HG02938 (cell line): ENCODE results near the gene CKS2.

Experiments used
- ATAC-seq: cut with Tn5 transposase; IDR thresholded peaks from one replicate; pipeline ENCODE4 v1.9.1; 2021; ENCODE audit warnings: mild to moderate bottlenecking, moderate library complexity; ENCODE audit not compliant: unreplicated experiment

Gene CKS2

GRCh38 chr9:89346696-89347095, 35.7 kb downstream of the CKS2 start:
- ATAC-seq = no peak

DNA sequence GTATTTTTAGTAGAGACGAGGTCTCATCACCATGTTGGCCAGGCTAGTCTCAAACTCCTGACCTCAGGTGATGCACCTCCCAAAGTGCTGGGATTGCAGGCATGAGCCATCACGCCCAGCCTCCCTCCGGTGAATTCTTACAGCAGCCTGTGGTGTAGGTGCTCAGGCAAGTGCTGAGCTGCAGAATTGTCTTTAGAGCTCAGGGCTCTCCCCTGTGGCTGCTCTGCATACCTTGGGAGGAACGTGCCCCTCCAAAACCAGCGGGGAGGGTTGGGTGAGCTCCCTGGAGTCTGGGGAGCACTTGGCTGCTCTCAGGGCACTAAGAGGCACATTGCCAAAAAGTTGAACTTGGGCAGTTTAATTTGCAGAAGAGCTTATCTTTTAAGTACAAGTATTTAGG, 36.7 kb downstream of the CKS2 start:
- no peak for ATAC-seq

DNA sequence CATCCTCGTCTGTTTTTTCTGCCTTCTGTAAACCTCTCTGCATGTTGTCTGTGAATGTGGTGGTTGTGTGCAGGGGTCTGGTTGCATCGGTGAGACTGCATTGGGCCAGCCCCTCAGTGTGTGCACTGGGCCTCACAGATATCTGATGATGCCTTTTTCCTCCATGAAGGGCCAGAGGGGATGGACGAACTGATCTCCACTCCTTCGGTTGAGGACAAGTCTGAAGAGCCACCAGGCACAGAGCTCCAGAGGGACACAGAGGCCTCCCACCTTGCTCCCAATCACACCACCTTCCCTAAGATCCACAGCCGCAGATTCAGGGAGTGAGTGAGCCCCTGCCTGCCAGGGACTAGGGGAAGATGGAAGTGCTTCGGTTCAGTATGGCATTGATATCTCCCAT, 38.6 kb downstream of the CKS2 start:
- ATAC-seq = no peak

DNA sequence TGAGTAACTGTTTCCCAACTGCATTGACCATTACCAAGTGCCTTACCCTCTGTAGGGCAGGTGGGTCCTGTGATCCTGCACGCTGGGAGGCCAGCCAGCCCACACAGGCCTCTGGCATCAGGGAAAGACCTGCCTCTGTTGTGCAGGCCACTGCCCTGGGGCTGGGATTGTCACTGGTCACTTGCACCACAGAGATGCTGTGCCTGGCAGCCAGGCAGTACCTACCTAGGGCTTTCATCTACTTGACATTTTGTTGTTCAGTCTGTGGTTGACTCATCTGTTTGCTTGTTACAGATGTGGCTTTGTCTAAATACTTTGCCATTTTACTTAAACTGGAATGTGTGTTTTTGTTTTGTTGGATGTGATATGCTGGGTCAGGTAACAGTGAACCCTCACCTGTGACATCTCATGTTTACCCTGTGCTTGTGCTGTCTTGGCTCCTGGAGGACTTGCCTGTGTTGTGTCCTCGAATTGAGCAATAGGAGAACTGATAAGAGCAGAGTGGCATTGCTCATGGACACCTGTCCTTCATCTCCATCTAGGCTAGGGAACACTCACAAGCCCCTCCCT, 40.1 kb downstream of the CKS2 start:
- no peak for ATAC-seq

GRCh38 chr9:89351584-89352300, 40.7 kb downstream of the CKS2 start:
- no peak for ATAC-seq

DNA sequence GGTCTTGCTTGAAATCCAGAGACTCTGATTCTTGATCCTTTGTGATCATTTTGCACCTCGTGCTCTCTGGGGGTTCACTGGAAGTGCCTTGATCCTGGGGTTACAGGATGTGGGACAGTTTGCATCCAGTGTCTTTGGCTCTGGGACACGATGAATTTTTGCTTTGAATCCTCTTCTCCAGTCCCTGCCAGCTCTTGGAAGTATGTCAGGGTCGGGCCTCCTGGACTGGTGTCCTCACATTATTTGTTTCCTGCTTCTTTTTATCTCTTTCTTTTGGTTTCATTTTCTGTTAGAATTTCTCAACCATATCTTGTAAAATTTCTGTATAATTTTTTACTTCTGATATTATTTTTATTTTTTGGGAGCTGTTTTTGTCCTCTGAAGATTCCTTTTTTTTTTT, 41.5 kb downstream of the CKS2 start:
- no peak for ATAC-seq

- ATAC-seq = no peak
Observed at GRCh38 chr9:89352874-89353649, 42.1 kb downstream of the CKS2 start.

DNA sequence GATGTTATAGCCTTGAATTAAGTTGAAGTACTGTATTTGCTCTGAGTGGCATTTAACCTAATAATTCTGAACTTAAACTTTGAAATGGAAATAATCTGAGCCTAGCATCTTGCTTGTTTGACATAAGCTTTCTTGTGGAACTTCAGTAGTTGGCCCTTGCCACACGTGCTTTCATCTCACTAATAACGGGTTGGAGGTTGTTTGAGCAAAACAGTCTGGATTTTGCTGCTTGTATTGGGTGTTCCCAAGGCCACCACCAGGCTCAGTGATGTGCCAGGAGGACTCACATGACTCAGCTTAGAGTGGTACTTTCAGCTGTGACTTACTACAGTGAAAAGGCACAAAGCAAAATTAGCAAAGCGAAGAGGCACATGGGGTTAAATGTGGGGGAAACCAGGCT, 43.0 kb downstream of the CKS2 start:
- ATAC-seq = no peak

- no peak for ATAC-seq
Observed at GRCh38 chr9:89354471-89354870, 43.5 kb downstream of the CKS2 start.

DNA sequence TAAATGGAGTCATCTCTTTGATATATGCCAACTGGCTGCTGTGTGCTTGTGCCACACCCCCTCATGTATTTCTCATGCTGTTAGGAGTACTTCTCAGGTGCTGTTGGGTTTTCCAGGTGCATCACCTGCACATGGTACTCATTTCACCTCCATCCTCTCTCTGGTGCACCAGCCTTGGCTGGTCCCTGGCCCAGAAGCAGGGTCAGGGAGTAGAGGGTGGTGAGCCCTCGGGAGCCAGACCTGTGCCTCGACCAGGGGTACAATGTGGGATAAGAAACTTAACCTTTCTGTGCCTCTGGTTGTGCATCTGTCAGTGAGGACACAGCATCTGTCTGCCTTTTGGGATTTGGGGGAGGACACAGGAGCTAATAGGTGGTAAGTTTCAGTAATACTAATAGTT, 45.8 kb downstream of the CKS2 start:
- no peak for ATAC-seq

- ATAC-seq = no peak
Observed at GRCh38 chr9:89357331-89358197, 46.6 kb downstream of the CKS2 start.

- no peak for ATAC-seq
Observed at GRCh38 chr9:89358376-89358916, 47.5 kb downstream of the CKS2 start.

GRCh38 chr9:89358985-89359384, 48.0 kb downstream of the CKS2 start:
- no peak for ATAC-seq

- no peak for ATAC-seq
Observed at GRCh38 chr9:89359751-89360261, 48.8 kb downstream of the CKS2 start.

GRCh38 chr9:89360465-89360864, 49.5 kb downstream of the CKS2 start:
- ATAC-seq = no peak

- ATAC-seq = no peak
Observed at GRCh38 chr9:89361031-89361430, 50.0 kb downstream of the CKS2 start.

DNA sequence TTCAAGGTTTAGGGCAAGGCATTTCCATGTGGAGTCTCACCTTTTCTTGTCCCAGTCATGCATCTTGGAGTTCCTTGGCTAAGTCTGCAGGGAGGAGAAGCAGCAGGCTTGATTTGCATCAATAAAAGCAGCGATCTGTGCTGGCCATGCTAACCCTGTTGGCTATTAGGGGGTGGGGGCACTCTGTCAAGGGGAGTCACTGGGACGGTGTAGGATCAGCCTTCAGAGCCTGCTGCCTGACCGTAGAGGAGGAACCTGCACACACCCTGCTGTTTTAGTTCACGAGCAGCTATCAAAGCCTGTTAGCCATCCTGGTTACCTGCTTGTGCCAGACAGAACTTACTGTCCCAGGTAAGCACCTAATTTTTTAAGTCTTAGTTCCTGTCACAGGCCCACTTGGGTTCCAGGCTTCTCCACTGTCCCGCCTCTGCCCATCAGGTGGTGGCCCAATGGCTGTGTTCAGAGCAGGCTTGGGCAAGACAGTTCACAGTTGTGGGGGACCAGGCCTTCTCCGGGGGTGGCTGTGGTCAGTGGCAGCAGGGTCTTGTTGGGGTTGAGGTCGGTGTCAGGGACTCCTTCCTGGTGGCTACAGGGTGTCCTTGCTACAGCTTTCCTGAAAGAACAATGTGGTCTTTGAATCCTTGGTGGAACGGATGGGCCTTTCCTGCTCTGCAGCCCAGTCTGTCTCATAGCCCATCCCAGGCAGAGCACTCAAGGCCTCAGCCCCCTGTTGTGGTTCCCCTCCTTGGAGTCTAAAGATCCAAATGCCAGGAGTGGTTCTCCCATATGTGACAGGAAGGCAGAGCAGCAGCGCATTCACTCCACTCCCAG, 51.0 kb downstream of the CKS2 start:
- ATAC-seq = no peak

DNA sequence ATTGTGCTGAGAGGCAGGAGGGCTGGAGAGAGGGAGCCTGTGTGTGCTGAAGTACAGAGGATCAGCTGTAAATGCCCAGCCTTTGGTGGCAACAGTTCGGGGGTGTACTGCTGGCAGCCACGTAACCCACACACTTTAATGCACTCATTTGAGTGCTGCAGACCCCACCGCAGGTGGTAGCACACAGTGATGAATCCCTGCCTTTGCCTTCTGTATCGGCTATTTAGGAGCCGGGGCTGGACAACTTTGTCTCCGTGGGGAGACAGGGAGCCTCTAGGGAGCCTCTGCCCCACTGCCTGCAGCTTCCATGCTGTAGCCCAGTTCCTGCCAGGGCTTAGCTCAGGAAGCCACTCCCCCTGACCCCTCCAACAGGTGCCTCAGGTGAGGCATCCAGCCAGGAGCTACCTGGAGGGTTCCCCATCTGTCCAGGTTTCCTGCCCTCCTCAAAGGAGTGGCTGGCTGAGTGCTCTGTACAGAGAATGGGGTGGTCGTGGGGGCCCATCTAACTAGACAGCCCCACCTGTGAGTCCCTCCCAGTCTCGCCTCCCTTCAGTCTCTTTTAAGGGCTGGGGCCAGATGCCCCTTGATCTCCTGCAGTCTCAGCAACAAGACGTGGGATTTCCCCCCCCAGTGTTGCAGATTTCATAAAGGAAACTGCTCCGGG, 51.8 kb downstream of the CKS2 start:
- no peak for ATAC-seq

- no peak for ATAC-seq
Observed at GRCh38 chr9:89363311-89363670, 52.3 kb downstream of the CKS2 start.
